ENCODE measurements around the gene ABCA4.

GRCh38 chr1:94055459-94056122, 65.4 kb downstream of the ABCA4 start:
- TF ChIP-seq PAX5 (IDR thresholded peaks at IDR 0.05; ENCODE audit: insufficient read depth, low read length, severe bottlenecking) (no peak), POLR2A (IDR thresholded peaks at IDR 0.05; ENCODE audit: low read depth, low read length) (no peak), POU2F2 (IDR thresholded peaks at IDR 0.05; ENCODE audit: low read depth, low read length) (no peak), POLR2AphosphoS5 (IDR thresholded peaks at IDR 0.05; ENCODE audit: low read depth, low read length) (no peak)

Data from GM12891 (cell line).